Measurements from ENCODE around the gene ECE2.

ECE2 gene

DNA sequence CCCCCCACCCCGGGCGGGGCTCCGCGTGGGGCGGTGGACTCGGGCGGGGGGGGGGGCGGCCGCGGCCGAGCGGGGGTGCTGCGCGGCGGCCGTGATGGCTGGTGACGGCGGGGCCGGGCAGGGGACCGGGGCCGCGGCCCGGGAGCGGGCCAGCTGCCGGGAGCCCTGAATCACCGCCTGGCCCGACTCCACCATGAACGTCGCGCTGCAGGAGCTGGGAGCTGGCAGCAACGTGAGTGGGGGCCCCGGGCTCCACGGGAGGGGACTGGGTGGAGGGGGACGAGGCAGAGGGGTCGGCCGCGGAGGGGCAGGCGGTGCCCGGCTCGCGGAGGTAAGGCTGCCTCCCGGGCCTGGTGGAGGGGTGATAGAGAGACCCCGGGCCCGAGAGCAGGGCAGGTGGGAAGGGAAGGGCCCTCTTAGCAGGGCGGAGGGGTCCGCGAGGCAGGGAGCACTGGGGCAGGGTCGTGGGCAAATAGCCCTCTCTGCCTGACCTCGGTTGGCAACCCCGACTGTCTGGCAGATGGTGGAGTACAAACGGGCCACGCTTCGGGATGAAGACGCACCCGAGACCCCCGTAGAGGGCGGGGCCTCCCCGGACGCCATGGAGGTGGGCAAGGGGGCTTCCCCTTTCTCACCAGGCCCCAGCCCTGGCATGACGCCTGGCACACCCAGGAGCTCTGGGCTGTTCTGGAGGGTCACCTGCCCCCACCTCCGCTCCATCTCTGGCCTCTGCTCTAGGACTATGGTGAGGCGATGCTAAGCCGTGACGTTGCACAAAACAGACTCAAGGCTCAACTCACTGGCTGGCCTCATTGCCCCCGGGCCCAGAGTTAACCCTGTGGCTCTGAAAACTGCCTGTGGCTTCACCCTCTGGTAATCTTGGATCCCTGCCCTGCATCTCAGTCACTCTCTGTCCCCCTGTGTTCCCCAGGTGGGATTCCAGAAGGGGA lies at the start of gene ECE2:
ECE2 (plus strand) TSS at position 62 of the 950 bp plus-strand sequence; CDS start at position 194, 132 bp downstream.
- peak; percentile 64 for DNase-seq (ENCODE audit: low read depth, low spot score)

GRCh38 chr3:184227481-184227935 lies 48.3 kb upstream of the ECE2 start:
- DNase-seq (ENCODE audit: low read depth, low spot score), result peak; percentile 21

DNA sequence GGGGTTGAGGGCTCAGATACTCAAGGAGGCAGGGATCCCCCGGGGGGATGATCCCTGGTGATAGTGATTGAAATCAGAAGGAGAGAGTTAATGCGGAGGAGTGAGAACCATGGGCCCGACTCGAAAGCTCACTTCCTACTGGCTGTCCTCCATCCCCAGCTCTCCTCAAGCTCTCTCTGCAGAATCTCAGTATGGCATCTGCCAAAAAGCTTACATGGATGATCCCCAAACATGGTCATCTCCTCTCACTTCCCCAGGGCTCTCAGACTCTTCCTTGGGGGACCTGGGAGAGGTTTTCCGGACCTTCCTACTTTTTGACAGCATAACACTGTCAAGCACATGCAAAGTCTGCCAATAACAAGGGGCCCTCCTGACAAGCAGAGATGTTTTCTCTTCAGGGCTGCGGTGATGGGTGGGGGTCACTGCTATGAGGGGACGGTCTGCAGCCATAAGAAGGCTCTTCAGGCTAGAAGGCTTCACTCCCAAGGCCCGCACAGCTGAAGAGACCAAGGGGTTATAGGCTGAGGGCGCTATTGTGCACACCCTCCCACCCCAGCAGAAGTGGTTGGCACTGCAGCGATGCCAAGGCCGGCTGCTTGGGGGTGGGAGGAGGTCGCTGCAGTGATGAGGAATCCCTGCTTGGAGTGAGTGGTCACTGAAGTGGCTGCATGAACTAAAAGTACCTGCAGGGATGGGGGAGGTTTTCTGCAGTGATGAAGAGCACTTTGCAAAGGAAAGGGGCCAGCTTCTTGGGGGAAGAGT lies 47.3 kb upstream of the ECE2 start:
- no peak for DNase-seq (ENCODE audit: low read depth, low spot score)

GRCh38 chr3:184229394-184230080 lies 46.3 kb upstream of the ECE2 start, which contains the start of gene VWA5B2:
VWA5B2 (plus strand) TSS chr3:184229585; CDS start chr3:184230529, 944 bp downstream.
- peak; percentile 78 for DNase-seq (ENCODE audit: low read depth, low spot score)

DNA sequence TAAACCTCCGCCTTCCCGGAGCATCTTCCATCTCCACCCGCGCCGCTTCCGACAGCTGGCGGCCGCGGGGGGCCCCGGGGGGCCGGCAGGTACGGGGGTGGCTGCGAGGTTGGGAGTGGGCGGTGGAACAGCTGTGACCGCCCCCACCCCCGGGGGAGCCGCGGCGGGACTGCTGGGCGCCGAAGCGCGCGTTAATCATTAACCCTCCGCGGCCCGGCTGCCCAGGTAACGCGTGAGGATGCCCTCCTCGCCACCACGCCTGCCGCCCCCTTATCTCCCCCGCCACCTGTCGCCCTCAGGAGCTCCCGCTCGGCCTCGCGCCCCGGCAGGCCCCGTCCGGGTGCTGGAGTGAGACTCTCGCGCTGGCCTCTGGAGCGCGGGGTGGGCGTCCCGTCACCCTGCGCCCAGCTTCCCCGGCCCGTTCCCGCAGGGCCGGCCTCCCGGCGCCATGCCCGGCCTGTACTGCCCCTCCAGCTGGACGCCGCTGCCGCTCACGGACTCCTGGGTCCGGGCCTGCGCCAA lies 45.7 kb upstream of the ECE2 start:
- DNase-seq (ENCODE audit: low read depth, low spot score), result peak; percentile 20

- peak; percentile 16 for DNase-seq (ENCODE audit: low read depth, low spot score)
Observed at GRCh38 chr3:184230603-184231528, 45.0 kb upstream of the ECE2 start.

GRCh38 chr3:184231671-184232070 lies 44.2 kb upstream of the ECE2 start:
- DNase-seq (ENCODE audit: low read depth, low spot score), result peak; percentile 80

DNA sequence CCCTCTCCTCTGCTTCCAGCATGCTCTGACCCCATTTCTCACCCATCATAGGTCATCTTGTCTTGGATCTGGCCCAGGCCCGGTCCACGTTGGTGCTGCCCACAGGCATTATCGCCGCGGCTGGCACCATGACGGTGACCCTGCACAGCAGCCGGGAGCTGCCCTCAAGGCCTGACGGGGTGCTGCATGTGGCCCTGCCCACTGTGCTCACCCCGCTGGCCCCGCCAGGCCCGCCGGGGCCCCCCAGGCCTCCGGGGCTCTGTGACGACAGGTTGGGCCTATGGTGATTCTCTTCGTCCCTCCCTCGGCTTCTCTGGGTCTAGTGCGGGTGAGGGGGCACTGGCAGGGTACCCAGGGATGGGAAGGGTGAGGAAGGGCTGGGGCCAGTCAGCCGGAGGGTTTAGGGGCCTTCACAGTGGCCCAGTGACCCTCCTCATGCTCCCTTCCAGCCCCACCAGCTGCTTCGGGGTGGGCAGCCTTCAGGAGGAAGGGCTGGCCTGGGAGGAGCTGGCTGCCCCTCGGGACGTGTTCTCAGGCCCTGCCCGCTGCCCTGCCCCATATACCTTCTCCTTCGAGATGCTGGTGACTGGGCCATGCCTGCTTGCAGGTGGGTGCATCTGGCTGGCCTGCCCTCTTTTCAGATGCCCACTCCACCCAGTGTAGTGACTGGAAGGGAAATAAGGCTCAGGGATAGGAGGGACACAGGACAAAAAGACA lies 42.5 kb upstream of the ECE2 start:
- DNase-seq (ENCODE audit: low read depth, low spot score), result no peak

- peak; percentile 92 for DNase-seq (ENCODE audit: low read depth, low spot score)
Observed at GRCh38 chr3:184234224-184234623, 41.6 kb upstream of the ECE2 start.

DNA sequence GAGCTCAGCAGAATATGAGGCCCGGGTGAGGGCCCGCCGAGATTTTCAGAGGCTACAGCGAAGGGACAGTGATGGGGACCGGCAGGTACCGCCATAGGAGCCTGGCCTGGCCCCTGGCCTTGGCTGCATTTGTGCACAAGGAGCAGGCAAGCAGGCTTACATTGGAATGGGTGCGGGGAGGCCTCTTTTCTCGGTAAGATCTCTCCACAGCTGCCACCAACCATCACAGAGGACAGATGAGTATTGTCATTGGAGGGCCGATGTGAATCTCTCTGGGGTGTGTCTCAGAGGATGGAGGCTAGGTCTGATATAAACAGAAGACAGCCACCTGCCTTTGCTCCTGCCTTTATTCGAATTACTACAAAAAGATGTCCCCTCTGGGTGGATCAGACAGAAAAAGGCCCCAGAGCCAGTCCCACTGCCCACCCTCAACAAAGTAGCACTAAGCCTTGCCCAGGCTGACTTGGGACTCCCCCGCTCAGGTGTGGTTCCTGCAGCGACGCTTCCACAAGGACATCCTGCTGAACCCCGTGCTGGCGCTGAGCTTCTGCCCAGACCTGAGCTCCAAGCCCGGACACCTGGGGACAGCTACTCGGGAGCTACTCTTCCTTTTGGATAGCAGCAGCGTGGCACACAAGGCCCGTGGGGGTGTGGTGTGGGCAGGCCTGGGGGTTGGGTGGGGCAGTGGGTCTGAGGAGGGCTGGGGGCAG lies 41.0 kb upstream of the ECE2 start:
- no peak for DNase-seq (ENCODE audit: low read depth, low spot score)

DNA sequence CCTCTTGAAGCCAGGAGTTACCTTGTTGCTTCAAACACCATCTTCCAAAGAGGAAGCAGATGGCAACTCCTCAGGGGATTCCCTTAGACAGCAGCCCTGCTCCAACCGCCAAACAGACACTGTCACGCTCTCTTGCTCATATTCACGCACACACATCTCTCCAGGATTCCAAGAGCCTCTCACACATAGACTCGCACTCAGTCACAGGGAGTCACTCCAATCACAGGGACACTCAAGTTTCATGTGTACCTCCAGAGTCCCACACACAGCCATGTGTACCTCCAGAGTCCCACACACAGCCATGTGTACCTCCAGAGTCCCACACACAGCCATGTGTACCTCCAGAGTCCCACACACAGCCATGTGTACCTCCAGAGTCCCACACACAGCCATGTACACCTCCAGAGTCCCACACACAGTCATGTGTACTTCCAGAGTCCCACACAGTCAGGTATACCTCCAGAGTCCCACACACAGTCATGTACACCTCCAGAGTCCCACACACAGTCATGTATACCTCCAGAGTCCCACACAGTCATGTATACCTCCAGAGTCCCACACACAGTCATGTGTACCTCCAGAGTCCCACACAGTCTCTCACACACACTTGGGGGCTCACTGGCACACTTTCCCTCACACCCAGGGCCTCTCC lies 40.3 kb upstream of the ECE2 start:
- no peak for DNase-seq (ENCODE audit: low read depth, low spot score)

GRCh38 chr3:184236033-184236410 lies 39.8 kb upstream of the ECE2 start:
- no peak for DNase-seq (ENCODE audit: low read depth, low spot score)

- no peak for DNase-seq (ENCODE audit: low read depth, low spot score)
Observed at GRCh38 chr3:184236636-184237035, 39.2 kb upstream of the ECE2 start.

- DNase-seq (ENCODE audit: low read depth, low spot score), result no peak
Observed at GRCh38 chr3:184237211-184237610, 38.6 kb upstream of the ECE2 start.

DNA sequence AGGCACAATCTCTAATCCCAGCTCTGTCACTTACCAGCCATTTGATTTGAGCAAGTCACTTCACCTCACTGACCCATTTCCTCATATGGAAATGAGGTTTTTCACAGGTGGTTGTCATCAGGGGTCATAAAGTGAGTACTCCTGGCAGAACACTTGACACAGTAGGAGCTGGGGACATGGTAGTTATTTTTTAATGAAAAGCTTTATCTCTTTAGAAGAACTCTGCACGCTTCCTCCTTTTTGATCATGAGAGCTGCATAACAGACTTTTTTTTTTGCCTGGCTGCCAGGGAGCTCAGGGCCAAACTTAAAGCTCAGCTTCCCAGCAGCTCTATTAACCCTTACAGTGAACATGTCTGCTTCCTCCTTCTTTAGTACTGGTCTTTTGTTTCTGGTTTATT lies 38.0 kb upstream of the ECE2 start:
- no peak for DNase-seq (ENCODE audit: low read depth, low spot score)

DNA sequence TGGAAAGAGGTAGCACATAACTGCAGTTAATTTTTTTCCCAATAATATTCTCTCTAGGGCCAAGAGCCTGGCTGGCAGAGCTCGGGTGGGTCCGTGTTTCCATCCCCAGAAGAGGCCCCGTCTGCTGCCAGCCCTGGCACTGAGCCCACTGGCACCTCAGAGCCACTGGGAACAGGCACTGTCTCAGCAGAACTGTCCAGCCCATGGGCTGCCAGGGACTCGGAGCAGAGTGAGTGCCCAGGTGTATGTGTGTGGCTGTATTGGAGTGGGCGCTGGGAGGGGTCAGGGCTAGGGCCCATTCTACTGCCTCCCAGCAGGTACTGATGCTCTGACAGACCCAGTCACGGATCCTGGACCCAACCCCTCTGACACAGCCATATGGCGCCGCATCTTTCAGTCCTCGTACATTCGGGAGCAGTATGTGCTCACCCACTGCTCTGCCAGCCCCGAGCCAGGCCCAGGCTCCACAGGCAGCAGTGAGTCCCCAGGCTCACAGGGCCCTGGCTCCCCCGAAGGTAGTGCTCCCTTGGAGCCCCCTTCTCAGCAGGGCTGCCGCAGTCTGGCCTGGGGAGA lies 37.5 kb upstream of the ECE2 start:
- no peak for DNase-seq (ENCODE audit: low read depth, low spot score)

GRCh38 chr3:184239221-184239620 lies 36.6 kb upstream of the ECE2 start:
- no peak for DNase-seq (ENCODE audit: low read depth, low spot score)

- DNase-seq (ENCODE audit: low read depth, low spot score), result no peak
Observed at GRCh38 chr3:184239708-184240107, 36.1 kb upstream of the ECE2 start.
